ENCODE measurements around the gene SMAD6. TPM values are rescaled to one million over a fixed set of nuclear protein-coding genes. Genes with fewer than 3 reads are reported as not detected.
"Not testable (repeated sequence)": the region's sequence is repeated elsewhere in the genome, so short reads cannot be mapped to it uniquely, and the experiment has no call there.

Gene SMAD6
- total RNA-seq, 2 donors from 2014 or later: 17.4 to 18.4 TPM

DNA sequence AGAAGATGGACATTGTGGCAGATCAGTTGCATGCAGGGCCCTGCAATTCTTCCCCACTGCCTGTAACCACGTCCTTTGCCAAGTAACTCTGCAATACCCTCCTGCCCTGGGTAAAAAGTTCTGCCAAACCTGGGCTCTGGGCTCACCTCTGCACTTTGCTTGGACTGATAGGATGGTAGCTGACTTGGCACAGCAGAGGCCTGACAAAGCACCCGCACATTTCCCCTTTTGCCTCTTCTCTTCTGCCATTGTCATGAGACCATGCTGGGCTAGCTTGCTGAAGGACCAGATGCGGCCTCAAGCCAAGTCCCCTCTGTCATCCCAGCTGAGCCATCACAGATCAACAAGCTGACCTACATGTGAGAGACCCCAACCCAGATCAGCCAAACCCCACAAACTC lies 122.4 kb downstream of the SMAD6 start:
- DNase-seq (ENCODE audit: low spot score): no peak
- intact Hi-C loops (cut with DNase I): no loop called here

DNA sequence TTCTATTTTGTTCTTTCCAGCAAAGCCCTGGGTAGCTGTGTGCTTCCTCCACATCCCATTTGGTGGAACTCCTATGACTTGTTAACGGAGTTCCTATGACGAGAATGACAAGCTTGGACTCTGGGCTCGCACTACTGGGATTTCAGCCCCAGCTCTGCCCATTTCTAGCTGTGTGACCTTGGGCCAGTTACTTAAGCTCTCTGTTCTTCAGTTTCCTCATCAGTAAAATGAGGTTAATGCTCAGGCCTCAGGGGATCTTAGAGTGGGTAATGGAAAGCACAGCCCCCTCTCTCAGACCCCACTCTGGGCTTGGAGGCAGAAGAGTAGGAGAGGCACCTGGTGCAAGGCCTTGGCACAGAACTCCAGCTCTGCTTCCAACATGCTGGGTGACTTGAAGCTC lies 123.1 kb downstream of the SMAD6 start:
- intact Hi-C loops (cut with DNase I): no loop called here
- DNase-seq (ENCODE audit: low spot score): no peak

GRCh38 chr15:66825731-66826130 lies 123.7 kb downstream of the SMAD6 start:
- intact Hi-C loops (cut with DNase I): no loop called here
- DNase-seq (ENCODE audit: low spot score): no peak

DNA sequence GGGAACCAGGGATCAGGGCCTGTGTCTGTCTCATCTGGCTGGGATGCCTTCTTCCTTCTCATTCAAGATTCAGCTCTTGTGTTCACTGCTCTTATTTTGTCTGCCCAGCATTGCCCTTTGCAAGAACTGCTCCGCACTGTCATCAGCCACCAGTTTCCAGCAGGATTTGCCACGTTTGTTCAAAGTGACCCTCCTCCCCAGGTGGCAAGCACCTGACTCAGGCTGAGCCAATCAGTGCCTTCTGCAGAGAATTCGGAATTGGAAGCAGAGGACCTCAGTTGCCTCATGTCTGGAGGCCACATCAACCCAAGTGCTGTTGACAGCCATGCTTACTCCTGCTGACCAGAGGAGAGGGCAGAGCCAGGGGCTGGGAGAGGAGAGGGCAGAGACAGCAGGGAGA lies 124.5 kb downstream of the SMAD6 start:
- DNase-seq (ENCODE audit: low spot score): no peak
- intact Hi-C loops (cut with DNase I): no loop called here

DNA sequence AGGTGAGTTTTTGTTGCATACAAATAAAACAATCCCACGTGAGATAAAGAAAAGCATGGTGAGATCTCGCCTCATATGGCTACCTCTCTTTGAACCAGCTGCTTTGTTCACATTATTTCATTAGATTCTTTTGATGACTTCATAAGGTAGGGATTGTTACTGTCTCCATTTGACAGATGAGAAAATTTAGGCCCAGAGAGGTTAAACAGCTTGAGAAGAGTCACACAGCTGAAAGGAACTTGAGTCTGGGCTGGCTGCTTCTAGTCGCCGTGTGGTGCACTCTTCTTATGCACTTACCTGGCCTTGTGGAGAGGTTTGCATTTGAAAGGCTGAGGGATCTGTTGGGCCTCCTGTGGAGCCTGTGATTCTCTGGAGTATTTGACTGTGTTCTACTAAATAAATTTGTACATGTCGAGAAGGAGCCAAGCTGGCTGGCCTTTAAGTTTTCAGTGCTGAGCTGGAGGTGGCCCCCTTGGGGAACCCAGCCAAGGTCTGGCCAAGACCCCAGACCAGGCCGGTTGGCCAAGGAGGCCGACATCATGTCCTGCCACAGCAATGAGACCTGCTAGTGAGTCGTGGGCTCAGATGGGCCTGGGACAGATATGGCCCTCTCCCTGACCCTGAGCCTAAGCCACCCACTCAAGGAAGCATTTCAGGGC lies 125.1 kb downstream of the SMAD6 start:
- intact Hi-C loops (cut with DNase I): no loop called here
- DNase-seq (ENCODE audit: low spot score): no peak

- DNase-seq (ENCODE audit: low spot score): no peak
- intact Hi-C loops (cut with DNase I): no loop called here
Observed at GRCh38 chr15:66827698-66828055, 125.6 kb downstream of the SMAD6 start.

- intact Hi-C loops (cut with DNase I); DNase-seq (ENCODE audit: low spot score): not testable (repeated sequence)
Observed at GRCh38 chr15:66828817-66829541, 126.9 kb downstream of the SMAD6 start.

- intact Hi-C loops (cut with DNase I): no loop called here
Observed at GRCh38 chr15:66829551-66830121, 127.6 kb downstream of the SMAD6 start.

GRCh38 chr15:66830358-66830757 lies 128.3 kb downstream of the SMAD6 start:
- DNase-seq (ENCODE audit: low spot score): no peak
- intact Hi-C loops (cut with DNase I): no loop called here

More at GRCh38 chr15:66829551-66830121, 127.6 kb downstream of the SMAD6 start:
- DNase-seq (ENCODE audit: low spot score): no peak

DNA sequence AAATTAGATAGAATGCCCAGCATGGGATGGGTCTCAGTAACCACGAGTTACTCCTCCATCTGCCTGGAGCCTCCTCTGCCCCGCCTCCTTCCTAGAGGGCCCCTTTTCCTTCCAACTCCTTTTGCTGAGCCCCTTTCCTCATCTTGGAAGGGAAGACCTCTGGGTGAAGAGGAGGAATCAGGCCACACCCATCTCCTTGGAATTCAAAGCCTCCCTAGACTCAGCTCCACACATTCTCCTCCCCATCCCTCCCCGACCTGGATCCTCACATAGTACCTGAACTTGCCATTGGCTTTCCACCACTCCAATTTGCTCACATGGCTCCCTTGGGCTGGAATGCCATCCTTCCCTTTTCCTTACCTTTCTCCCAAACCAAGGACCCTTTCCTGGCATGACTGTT lies 128.8 kb downstream of the SMAD6 start:
- no peak for DNase-seq (ENCODE audit: low spot score)
- intact Hi-C loops (cut with DNase I): no loop called here

- no peak for DNase-seq (ENCODE audit: low spot score)
- intact Hi-C loops (cut with DNase I): no loop called here
Observed at GRCh38 chr15:66831289-66831688, 129.3 kb downstream of the SMAD6 start.

- no peak for DNase-seq (ENCODE audit: low spot score)
- intact Hi-C loops (cut with DNase I): no loop called here
Observed at GRCh38 chr15:66831801-66832390, 129.9 kb downstream of the SMAD6 start.

Other genes starting within 250 kb of the SMAD6 start
- gene SNAPC5, start 204.5 kb upstream of the SMAD6 start, total RNA-seq: 10 to 100 TPM; 19.5 to 26.2 TPM
- 1,000 to 10,000 TPM; 1,740 to 1,819 TPM for gene RPL4, start 197.4 kb upstream of the SMAD6 start, total RNA-seq
- 1 to 10 TPM; 6.4 to 7.5 TPM for gene ZWILCH, start 196.9 kb upstream of the SMAD6 start, total RNA-seq
- gene LCTL, start 136.2 kb upstream of the SMAD6 start, total RNA-seq: not detected

All from posterior vena cava (tissue), 2 donors.